ENCODE results near the gene LRSAM1. TPM values are rescaled to one million over a fixed set of nuclear protein-coding genes. Genes with fewer than 3 reads are reported as not detected.
A peak's percentile ranks its signal among the peaks of the same experiment; 100 is the strongest.

The LRSAM1 gene
- total and polyA plus RNA-seq, 9 of the 15 experiments (the other 6 are each of a cell fraction or from before 2014, with no cell fraction given): 0.07 to 16.2 (median 4.7) TPM

DNA sequence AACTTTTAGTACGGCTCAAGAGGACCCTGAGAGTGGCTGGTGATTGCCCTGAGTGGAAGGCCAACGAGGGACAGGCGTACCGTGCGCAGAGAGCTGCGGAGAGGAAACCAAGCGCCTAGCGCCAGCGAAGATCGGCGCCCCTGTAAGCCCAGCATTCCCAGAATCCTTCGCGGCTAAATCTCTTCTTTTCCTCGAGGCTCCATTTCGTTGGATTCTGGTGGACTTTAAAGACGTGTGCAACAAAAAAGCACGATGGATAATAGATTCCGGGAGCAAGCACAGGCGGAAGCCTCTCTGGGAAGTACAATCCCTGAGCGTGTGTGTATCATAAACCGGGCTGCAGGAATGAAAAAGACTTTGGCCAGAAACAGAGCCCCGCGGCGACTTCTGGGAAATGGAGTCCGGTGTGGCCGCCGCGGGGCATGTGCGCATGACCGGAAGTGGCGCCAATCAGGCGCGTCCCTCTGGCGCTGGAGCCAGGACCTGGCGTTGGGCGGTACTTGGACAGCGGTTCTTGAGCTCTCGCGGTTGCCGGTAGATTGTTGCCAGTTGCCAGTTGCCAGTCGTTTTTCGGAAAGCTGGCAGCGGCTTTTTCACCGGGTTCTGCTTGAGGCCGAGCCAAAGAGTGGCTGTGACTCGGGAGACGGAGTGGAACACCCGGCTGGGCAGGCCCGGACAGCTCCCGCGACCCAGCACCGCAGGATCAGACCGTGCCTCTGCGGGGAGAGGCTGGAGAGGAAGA lies 27.2 kb upstream of the LRSAM1 start, which contains the start of gene ZNF79 (continued):
- TF ChIP-seq ZFP1 (CRISPR knock-in tag; IDR thresholded peaks at IDR 0.05): 0 out of 2 replicates have a peak, but pooled peaks have one; percentile 20
- TF ChIP-seq HNRNPL (IDR thresholded peaks at IDR 0.05; ENCODE audit: low read depth, low read length): no peak
- TF ChIP-seq U2AF1 (optimal IDR thresholded peaks at IDR 0.05; ENCODE audit: low read depth, low read length): no peak
- TF ChIP-seq, protein P1, sequence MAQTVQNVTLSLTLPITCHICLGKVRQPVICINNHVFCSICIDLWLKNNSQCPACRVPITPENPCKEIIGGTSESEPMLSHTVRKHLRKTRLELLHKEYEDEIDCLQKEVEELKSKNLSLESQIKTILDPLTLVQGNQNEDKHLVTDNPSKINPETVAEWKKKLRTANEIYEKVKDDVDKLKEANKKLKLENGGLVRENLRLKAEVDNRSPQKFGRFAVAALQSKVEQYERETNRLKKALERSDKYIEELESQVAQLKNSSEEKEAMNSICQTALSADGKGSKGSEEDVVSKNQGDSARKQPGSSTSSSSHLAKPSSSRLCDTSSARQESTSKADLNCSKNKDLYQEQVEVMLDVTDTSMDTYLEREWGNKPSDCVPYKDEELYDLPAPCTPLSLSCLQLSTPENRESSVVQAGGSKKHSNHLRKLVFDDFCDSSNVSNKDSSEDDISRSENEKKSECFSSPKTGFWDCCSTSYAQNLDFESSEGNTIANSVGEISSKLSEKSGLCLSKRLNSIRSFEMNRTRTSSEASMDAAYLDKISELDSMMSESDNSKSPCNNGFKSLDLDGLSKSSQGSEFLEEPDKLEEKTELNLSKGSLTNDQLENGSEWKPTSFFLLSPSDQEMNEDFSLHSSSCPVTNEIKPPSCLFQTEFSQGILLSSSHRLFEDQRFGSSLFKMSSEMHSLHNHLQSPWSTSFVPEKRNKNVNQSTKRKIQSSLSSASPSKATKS (CRISPR knock-in tag; IDR thresholded peaks at IDR 0.05): no peak
- TF ChIP-seq, protein P2, sequence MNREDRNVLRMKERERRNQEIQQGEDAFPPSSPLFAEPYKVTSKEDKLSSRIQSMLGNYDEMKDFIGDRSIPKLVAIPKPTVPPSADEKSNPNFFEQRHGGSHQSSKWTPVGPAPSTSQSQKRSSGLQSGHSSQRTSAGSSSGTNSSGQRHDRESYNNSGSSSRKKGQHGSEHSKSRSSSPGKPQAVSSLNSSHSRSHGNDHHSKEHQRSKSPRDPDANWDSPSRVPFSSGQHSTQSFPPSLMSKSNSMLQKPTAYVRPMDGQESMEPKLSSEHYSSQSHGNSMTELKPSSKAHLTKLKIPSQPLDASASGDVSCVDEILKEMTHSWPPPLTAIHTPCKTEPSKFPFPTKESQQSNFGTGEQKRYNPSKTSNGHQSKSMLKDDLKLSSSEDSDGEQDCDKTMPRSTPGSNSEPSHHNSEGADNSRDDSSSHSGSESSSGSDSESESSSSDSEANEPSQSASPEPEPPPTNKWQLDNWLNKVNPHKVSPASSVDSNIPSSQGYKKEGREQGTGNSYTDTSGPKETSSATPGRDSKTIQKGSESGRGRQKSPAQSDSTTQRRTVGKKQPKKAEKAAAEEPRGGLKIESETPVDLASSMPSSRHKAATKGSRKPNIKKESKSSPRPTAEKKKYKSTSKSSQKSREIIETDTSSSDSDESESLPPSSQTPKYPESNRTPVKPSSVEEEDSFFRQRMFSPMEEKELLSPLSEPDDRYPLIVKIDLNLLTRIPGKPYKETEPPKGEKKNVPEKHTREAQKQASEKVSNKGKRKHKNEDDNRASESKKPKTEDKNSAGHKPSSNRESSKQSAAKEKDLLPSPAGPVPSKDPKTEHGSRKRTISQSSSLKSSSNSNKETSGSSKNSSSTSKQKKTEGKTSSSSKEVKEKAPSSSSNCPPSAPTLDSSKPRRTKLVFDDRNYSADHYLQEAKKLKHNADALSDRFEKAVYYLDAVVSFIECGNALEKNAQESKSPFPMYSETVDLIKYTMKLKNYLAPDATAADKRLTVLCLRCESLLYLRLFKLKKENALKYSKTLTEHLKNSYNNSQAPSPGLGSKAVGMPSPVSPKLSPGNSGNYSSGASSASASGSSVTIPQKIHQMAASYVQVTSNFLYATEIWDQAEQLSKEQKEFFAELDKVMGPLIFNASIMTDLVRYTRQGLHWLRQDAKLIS (CRISPR knock-in tag; IDR thresholded peaks at IDR 0.05): peak; percentile 45; the same call in 1 of the 2 replicates
- no peak for TF ChIP-seq NCOR1 (IDR thresholded peaks at IDR 0.05)
- TF ChIP-seq RBFOX2 (IDR thresholded peaks at IDR 0.05; ENCODE audit: low read depth, low read length): peak; percentile 88
- TF ChIP-seq ZFP36 (IDR thresholded peaks at IDR 0.05; ENCODE audit: low read depth, low read length, partially characterized antibody): no peak
- no peak for TF ChIP-seq BDP1 (IDR thresholded peaks at IDR 0.05; ENCODE audit: insufficient read depth, insufficient read length)
- TF ChIP-seq ZNF445 (CRISPR knock-in tag; IDR thresholded peaks at IDR 0.05; ENCODE audit: low read depth): no peak
- TF ChIP-seq, protein P3, sequence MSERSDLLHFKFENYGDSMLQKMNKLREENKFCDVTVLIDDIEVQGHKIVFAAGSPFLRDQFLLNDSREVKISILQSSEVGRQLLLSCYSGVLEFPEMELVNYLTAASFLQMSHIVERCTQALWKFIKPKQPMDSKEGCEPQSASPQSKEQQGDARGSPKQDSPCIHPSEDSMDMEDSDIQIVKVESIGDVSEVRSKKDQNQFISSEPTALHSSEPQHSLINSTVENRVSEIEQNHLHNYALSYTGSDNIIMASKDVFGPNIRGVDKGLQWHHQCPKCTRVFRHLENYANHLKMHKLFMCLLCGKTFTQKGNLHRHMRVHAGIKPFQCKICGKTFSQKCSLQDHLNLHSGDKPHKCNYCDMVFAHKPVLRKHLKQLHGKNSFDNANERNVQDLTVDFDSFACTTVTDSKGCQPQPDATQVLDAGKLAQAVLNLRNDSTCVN (CRISPR knock-in tag; IDR thresholded peaks at IDR 0.05): no peak
- TF ChIP-seq, protein P4, sequence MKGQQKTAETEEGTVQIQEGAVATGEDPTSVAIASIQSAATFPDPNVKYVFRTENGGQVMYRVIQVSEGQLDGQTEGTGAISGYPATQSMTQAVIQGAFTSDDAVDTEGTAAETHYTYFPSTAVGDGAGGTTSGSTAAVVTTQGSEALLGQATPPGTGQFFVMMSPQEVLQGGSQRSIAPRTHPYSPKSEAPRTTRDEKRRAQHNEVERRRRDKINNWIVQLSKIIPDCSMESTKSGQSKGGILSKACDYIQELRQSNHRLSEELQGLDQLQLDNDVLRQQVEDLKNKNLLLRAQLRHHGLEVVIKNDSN (CRISPR knock-in tag; IDR thresholded peaks at IDR 0.05): no peak
- no peak for TF ChIP-seq ZBTB1 (CRISPR knock-in tag; IDR thresholded peaks at IDR 0.05; ENCODE audit: borderline replicate concordance, low read depth)
- TF ChIP-seq, protein P5, sequence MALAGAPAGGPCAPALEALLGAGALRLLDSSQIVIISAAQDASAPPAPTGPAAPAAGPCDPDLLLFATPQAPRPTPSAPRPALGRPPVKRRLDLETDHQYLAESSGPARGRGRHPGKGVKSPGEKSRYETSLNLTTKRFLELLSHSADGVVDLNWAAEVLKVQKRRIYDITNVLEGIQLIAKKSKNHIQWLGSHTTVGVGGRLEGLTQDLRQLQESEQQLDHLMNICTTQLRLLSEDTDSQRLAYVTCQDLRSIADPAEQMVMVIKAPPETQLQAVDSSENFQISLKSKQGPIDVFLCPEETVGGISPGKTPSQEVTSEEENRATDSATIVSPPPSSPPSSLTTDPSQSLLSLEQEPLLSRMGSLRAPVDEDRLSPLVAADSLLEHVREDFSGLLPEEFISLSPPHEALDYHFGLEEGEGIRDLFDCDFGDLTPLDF (CRISPR knock-in tag; IDR thresholded peaks at IDR 0.05): no peak
- no peak; the same call in 1 of the 2 replicates for TF ChIP-seq SAFB (IDR thresholded peaks at IDR 0.05; ENCODE audit: borderline replicate concordance, low read depth, low read length)
- TF ChIP-seq FIP1L1 (IDR thresholded peaks at IDR 0.05; ENCODE audit: low read depth, low read length, poor library complexity, severe bottlenecking): no peak
- no peak for TF ChIP-seq KAT8 (IDR thresholded peaks at IDR 0.05; ENCODE audit: low read depth)

Measured in K562 (cell line).